K562 (cell line): Measurements from ENCODE around the gene ATOH8.

Source experiments
- CHD4 ChIP-seq: fragments of 200-600 bp; sonication (generic); IDR thresholded peaks from 3 replicates; pipeline ENCODE4 v1.6.1; 2012; ENCODE audit warnings: low read depth, mild to moderate bottlenecking, mixed read lengths, low read length, inconsistent platforms; ENCODE audit not compliant: insufficient read depth, insufficient replicate concordance, poor library complexity, severe bottlenecking
- ELF4 ChIP-seq: fragments of 450-650 bp; formaldehyde crosslinking; IDR thresholded peaks from 2 replicates; pipeline ENCODE4 v1.4.0; 2022; ENCODE audit warnings: missing genetic modification characterization
- GABPA ChIP-seq: fragments of 200-800 bp; sonication (Bioruptor generic); conservative IDR thresholded peaks from 2 replicates; pipeline ENCODE4 v1.6.1; 2016; ENCODE audit warnings: low read depth, missing genetic modification characterization, missing compliant biosample characterization
- JUND ChIP-seq, 2 experiments: IDR thresholded peaks; 2 replicates in 1 of 2; 3 replicates in 1 of 2; pipeline ENCODE4 v1.6.1; 2011; ENCODE audit warnings: borderline replicate concordance in 2 of 2, low read depth in 2 of 2, low read length in 2 of 2, improper control_type of control experiment in 1 of 2, missing biosample characterization in 1 of 2, missing genetic modification characterization in 1 of 2, missing genetic modification reagents in 1 of 2
- NFRKB ChIP-seq: fragments of 450-650 bp; IDR thresholded peaks from 2 replicates; pipeline ENCODE4 v1.6.1; 2016; ENCODE audit warnings: low read depth
- POLR2A ChIP-seq: fragments of 450-650 bp; conservative IDR thresholded peaks from 2 replicates; pipeline ENCODE4 v1.6.1; 2016
- PYGO2 ChIP-seq: fragments of 450-650 bp; IDR thresholded peaks from 2 replicates; pipeline ENCODE4 v1.6.1; 2016; ENCODE audit warnings: mild to moderate bottlenecking, missing genetic modification characterization, moderate library complexity, missing compliant biosample characterization
- RAD51 ChIP-seq: fragments of 450-650 bp; IDR thresholded peaks from 2 replicates; pipeline ENCODE4 v1.7.1; 2016; ENCODE audit warnings: low read depth, mild to moderate bottlenecking, borderline replicate concordance
- RFX7 ChIP-seq: fragments of 250-450 bp; sonication (Bioruptor Pico); IDR thresholded peaks from 2 replicates; pipeline ENCODE4 v1.5.1; 2021; ENCODE audit warnings: mild to moderate bottlenecking
- TAF7 ChIP-seq: fragments of 450-650 bp; IDR thresholded peaks from 2 replicates; pipeline ENCODE4 v1.6.1; 2016; ENCODE audit warnings: missing genetic modification characterization, missing compliant biosample characterization
- ZNF143 ChIP-seq: sonication (generic); formaldehyde crosslinking; IDR thresholded peaks from 2 replicates; pipeline ENCODE4 v1.9.0; 2022; ENCODE audit warnings: mild to moderate bottlenecking, missing genetic modification reagents
- ZNF311 ChIP-seq: fragments of 250-450 bp; sonication (Bioruptor Pico); IDR thresholded peaks from 2 replicates; pipeline ENCODE4 v1.4.0; 2020; ENCODE audit warnings: mild to moderate bottlenecking, moderate library complexity
- TF ChIP-seq, protein P1 (sequence below): sonication (generic); formaldehyde crosslinking; IDR thresholded peaks from 2 replicates; pipeline ENCODE4 v1.8.1; 2022; ENCODE audit warnings: missing genetic modification reagents
- TF ChIP-seq, protein P2 (sequence below), 3 experiments: IDR thresholded peaks in 2 of 3; conservative IDR thresholded peaks in 1 of 3; 2 replicates each; pipeline ENCODE4 v1.5.1; 2011 to 2012; ENCODE audit warnings: low read length in 3 of 3, mild to moderate bottlenecking in 3 of 3, control low read depth in 2 of 3, improper control_type of control experiment in 1 of 3, inconsistent platforms in 1 of 3, low read depth in 1 of 3, mixed read lengths in 1 of 3, moderate library complexity in 1 of 3; ENCODE audit not compliant: insufficient read depth in 2 of 3

DNA sequence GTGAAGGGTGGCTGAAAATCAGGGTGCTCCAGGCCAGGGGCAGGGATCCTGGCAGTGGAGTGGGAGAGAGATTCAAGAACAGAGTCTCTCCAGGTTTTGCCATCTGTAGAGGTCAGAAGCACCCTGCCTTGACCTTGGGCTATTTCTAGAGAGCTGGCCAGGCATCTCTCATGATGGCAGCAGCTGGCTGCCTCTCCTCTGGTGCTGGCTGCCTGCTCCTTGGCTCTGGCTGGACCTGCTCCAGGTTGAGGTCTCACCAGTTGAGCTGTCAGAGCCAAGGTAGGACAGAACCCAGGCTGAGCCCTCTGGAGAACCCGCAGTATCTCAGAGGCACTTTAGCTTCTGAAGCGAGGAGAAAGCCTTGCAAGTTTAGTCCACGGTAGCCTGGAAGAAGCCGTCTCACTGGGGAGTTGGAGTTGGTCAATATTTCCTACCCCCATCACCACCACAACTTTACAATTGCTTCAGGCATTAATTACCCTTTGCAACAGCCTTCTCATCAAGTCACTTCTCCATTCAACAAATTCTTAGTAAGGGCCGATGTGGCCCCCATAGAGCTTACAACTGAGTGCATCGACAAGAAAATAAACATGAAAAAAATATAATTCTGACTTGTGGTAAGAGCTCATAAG, 34.1 kb upstream of the ATOH8 start:
- no peak for TF ChIP-seq TAF7
- no peak for TF ChIP-seq CHD4
- TF ChIP-seq, protein P1, sequence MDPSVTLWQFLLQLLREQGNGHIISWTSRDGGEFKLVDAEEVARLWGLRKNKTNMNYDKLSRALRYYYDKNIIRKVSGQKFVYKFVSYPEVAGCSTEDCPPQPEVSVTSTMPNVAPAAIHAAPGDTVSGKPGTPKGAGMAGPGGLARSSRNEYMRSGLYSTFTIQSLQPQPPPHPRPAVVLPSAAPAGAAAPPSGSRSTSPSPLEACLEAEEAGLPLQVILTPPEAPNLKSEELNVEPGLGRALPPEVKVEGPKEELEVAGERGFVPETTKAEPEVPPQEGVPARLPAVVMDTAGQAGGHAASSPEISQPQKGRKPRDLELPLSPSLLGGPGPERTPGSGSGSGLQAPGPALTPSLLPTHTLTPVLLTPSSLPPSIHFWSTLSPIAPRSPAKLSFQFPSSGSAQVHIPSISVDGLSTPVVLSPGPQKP (CRISPR knock-in tag): no peak
- TF ChIP-seq, protein P2, sequence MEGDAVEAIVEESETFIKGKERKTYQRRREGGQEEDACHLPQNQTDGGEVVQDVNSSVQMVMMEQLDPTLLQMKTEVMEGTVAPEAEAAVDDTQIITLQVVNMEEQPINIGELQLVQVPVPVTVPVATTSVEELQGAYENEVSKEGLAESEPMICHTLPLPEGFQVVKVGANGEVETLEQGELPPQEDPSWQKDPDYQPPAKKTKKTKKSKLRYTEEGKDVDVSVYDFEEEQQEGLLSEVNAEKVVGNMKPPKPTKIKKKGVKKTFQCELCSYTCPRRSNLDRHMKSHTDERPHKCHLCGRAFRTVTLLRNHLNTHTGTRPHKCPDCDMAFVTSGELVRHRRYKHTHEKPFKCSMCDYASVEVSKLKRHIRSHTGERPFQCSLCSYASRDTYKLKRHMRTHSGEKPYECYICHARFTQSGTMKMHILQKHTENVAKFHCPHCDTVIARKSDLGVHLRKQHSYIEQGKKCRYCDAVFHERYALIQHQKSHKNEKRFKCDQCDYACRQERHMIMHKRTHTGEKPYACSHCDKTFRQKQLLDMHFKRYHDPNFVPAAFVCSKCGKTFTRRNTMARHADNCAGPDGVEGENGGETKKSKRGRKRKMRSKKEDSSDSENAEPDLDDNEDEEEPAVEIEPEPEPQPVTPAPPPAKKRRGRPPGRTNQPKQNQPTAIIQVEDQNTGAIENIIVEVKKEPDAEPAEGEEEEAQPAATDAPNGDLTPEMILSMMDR (IDR thresholded peaks at IDR 0.05 in 2 of 3, conservative IDR thresholded peaks at IDR 0.05 in 1 of 3; ENCODE audit: insufficient read depth in 2 of 3, low read depth in 1 of 3, low read length in 3 of 3): no peak
- no peak for TF ChIP-seq GABPA (tag)
- no peak for TF ChIP-seq PYGO2
- TF ChIP-seq NFRKB: no peak
- TF ChIP-seq JUND (IDR thresholded peaks at IDR 0.05; ENCODE audit: borderline replicate concordance, low read depth, low read length): no peak
- no peak for TF ChIP-seq JUND (tag; IDR thresholded peaks at IDR 0.05; ENCODE audit: borderline replicate concordance, low read depth, low read length)
- no peak for TF ChIP-seq ZNF143 (CRISPR knock-in tag)
- no peak for TF ChIP-seq ELF4 (CRISPR knock-in tag)
- TF ChIP-seq ZNF311 (CRISPR knock-in tag): no peak
- no peak for TF ChIP-seq POLR2A
- no peak for TF ChIP-seq RFX7 (CRISPR knock-in tag)
- no peak for TF ChIP-seq RAD51
